Raji (cell line): ENCODE data around the gene SH3GL2.

Experiments used
- POLR2A ChIP-seq: IDR thresholded peaks from 2 replicates; pipeline ENCODE4 v1.6.1; 2011; ENCODE audit warnings: low read depth, low read length, control low read depth; ENCODE audit not compliant: insufficient read depth

SH3GL2 gene

GRCh38 chr9:17627641-17628040 is 48.8 kb downstream of the SH3GL2 start:
- no peak for TF ChIP-seq POLR2A

GRCh38 chr9:17628624-17629023 is 49.8 kb downstream of the SH3GL2 start:
- TF ChIP-seq POLR2A = no peak

- no peak for TF ChIP-seq POLR2A
Measured at GRCh38 chr9:17630531-17630949, 51.7 kb downstream of the SH3GL2 start.

GRCh38 chr9:17631396-17631795 is 52.5 kb downstream of the SH3GL2 start:
- TF ChIP-seq POLR2A = no peak

GRCh38 chr9:17632994-17633393 is 54.1 kb downstream of the SH3GL2 start:
- no peak for TF ChIP-seq POLR2A

- TF ChIP-seq POLR2A = no peak
Measured at GRCh38 chr9:17635115-17635890, 56.4 kb downstream of the SH3GL2 start.

- no peak for TF ChIP-seq POLR2A
Measured at GRCh38 chr9:17636349-17636748, 57.5 kb downstream of the SH3GL2 start.

- TF ChIP-seq POLR2A = no peak
Measured at GRCh38 chr9:17636821-17637220, 58.0 kb downstream of the SH3GL2 start.

GRCh38 chr9:17637229-17637628 is 58.4 kb downstream of the SH3GL2 start:
- TF ChIP-seq POLR2A = no peak

GRCh38 chr9:17648516-17648915 is 69.7 kb downstream of the SH3GL2 start:
- TF ChIP-seq POLR2A = no peak

GRCh38 chr9:17651725-17652124 is 72.9 kb downstream of the SH3GL2 start:
- no peak for TF ChIP-seq POLR2A

GRCh38 chr9:17653947-17654465 is 75.1 kb downstream of the SH3GL2 start:
- no peak for TF ChIP-seq POLR2A

GRCh38 chr9:17656889-17657288 is 78.0 kb downstream of the SH3GL2 start:
- TF ChIP-seq POLR2A = no peak

GRCh38 chr9:17658237-17658636 is 79.4 kb downstream of the SH3GL2 start:
- TF ChIP-seq POLR2A = no peak

- no peak for TF ChIP-seq POLR2A
Measured at GRCh38 chr9:17660158-17660557, 81.3 kb downstream of the SH3GL2 start.

GRCh38 chr9:17665450-17665849 is 86.6 kb downstream of the SH3GL2 start:
- TF ChIP-seq POLR2A = no peak

GRCh38 chr9:17669206-17669605 is 90.3 kb downstream of the SH3GL2 start:
- no peak for TF ChIP-seq POLR2A

- TF ChIP-seq POLR2A = no peak
Measured at GRCh38 chr9:17682684-17683083, 103.8 kb downstream of the SH3GL2 start.

- TF ChIP-seq POLR2A = no peak
Measured at GRCh38 chr9:17688834-17689233, 110.0 kb downstream of the SH3GL2 start.
